K562 (cell line): Measurements from ENCODE around the gene TMEM60. TPM values are rescaled to one million over a fixed set of nuclear protein-coding genes. Genes with fewer than 3 reads are reported as not detected.
A peak's percentile ranks its signal among the peaks of the same experiment; 100 is the strongest.

Source experiments
- ATF7 ChIP-seq: fragments of 450-650 bp; IDR thresholded peaks from 2 replicates; pipeline ENCODE4 v1.7.1; 2014; ENCODE audit warnings: mild to moderate bottlenecking, moderate library complexity
- CHD1 ChIP-seq: fragments of 200-600 bp; sonication (generic); IDR thresholded peaks from one replicate; pipeline ENCODE4 v1.6.1; 2012; ENCODE audit warnings: mild to moderate bottlenecking, moderate library complexity, low read length, inconsistent platforms
- EHMT2 ChIP-seq: fragments of 450-650 bp; IDR thresholded peaks from 2 replicates; pipeline ENCODE4 v1.6.1; 2018; ENCODE audit warnings: antibody characterized with exemption
- ELF2 ChIP-seq: fragments of 250-450 bp; sonication (Bioruptor Pico); IDR thresholded peaks from 2 replicates; pipeline ENCODE4 v1.5.0; 2021; ENCODE audit warnings: mild to moderate bottlenecking
- ESRRB ChIP-seq: fragments of 250-450 bp; sonication (Bioruptor Pico); IDR thresholded peaks from 2 replicates; pipeline ENCODE4 v1.5.0; 2020; ENCODE audit warnings: mild to moderate bottlenecking, moderate library complexity, borderline replicate concordance
- HSF4 ChIP-seq: fragments of 250-450 bp; sonication (Bioruptor Pico); IDR thresholded peaks from 2 replicates; pipeline ENCODE4 v2.1.2; 2022; ENCODE audit warnings: mild to moderate bottlenecking, moderate library complexity, borderline replicate concordance
- KLF16 ChIP-seq: IDR thresholded peaks from 2 replicates; pipeline ENCODE4 v1.6.1; 2016; ENCODE audit warnings: antibody characterized with exemption
- MEF2A ChIP-seq: IDR thresholded peaks from 2 replicates; pipeline ENCODE4 v1.6.1; 2011; ENCODE audit warnings: low read depth, mild to moderate bottlenecking, low read length, moderate library complexity; ENCODE audit not compliant: control insufficient read depth
- NRF1 ChIP-seq, 2 experiments: fragments of 450-650 bp; IDR thresholded peaks in 1 of 2; conservative IDR thresholded peaks in 1 of 2; 2 replicates each; pipeline ENCODE4 v1.6.1; 2014; ENCODE audit warnings: mild to moderate bottlenecking in 2 of 2
- SNAPC5 ChIP-seq: fragments of 250-450 bp; sonication (Bioruptor Pico); IDR thresholded peaks from 2 replicates; pipeline ENCODE4 v1.8.0; 2021; ENCODE audit warnings: moderate library complexity, mild to moderate bottlenecking, inconsistent platforms
- ZBTB11 ChIP-seq, 3 experiments: fragments of 200-800 bp in 1 of 3; fragments of 250-450 bp in 1 of 3; fragments of 450-650 bp in 1 of 3; sonication (Bioruptor Pico) in 1 of 3; sonication (Bioruptor generic) in 1 of 3; formaldehyde crosslinking in 1 of 3; IDR thresholded peaks; 2 replicates each; pipeline versions ENCODE4 v1.6.1 to v1.8.0; 2016 to 2022; ENCODE audit warnings: mild to moderate bottlenecking in 2 of 3, missing genetic modification characterization in 2 of 3, missing compliant biosample characterization in 1 of 3, moderate library complexity in 1 of 3
- ZNF212 ChIP-seq: fragments of 450-650 bp; formaldehyde crosslinking; IDR thresholded peaks from 2 replicates; pipeline ENCODE4 v1.4.0; 2020; ENCODE audit warnings: mild to moderate bottlenecking
- ZNF316 ChIP-seq: fragments of 450-650 bp; IDR thresholded peaks from 2 replicates; pipeline ENCODE4 v1.6.1; 2016
- polyA plus RNA-seq, 8 experiments: library from polyadenylated mRNA; depleted of rRNA in 4 of 8; stranded (reverse) in 5 of 8; unstranded in 3 of 8; fragments of >200 nt; fragmentation: Nextera tagmentation in 2 of 8; fragmentation: Illumina TruSeq in 1 of 8; extraction: Ambion mirVana in 2 of 8; extraction: Trizol in 1 of 8; gene quantifications; 2 replicates each; pipeline versions ENCODE4 v1.2.1 to v1.2.3, GENCODE V29; 2011 to 2014; ENCODE audit warnings: inconsistent platforms in 1 of 8, missing spikeins in 1 of 8
- total RNA-seq, 7 experiments: library from RNA; depleted of rRNA in 6 of 7; stranded (reverse); fragments of >200 nt in 6 of 7; fragmentation: Illumina TruSeq in 2 of 7; extraction: Trizol in 2 of 7; gene quantifications; 2 replicates each; pipeline versions ENCODE4 v1.2.1 to v1.2.3, GENCODE V29; 2011 to 2021; ENCODE audit warnings: low replicate concordance in 1 of 7
- TF ChIP-seq, protein P1 (sequence below): fragments of 450-650 bp; IDR thresholded peaks from 2 replicates; pipeline ENCODE4 v1.6.1; 2018; ENCODE audit not compliant: partially characterized antibody
- TF ChIP-seq, protein P2 (sequence below): fragments of 450-650 bp; IDR thresholded peaks from 2 replicates; pipeline ENCODE4 v1.6.1; 2016; ENCODE audit warnings: low read depth, mild to moderate bottlenecking, moderate library complexity

The TMEM60 gene
- total and polyA plus RNA-seq, 9 of the 15 experiments (the other 6 are each of a cell fraction or from before 2014, with no cell fraction given), result 12.5 to 140 (median 38.4) TPM

DNA sequence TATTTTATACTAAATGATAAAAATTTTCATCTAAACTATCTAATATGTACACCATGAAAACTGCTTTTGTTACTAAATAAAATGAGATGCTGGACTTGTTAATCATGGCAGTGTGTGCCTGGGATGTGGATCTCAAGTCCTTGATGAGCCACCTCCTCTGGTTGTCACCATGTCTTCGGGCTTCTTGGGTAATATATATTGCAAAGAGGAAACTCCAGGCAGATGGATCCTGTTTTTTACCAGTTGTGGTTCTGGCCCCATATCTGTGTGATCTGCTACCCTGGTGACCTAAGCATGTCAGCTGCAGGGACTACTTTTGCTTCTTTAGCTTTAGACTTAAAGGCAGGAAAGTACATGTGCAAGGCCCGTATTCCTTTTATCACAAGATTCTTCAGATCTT, 46.2 kb downstream of the TMEM60 start (continued):
- TF ChIP-seq, protein P1, sequence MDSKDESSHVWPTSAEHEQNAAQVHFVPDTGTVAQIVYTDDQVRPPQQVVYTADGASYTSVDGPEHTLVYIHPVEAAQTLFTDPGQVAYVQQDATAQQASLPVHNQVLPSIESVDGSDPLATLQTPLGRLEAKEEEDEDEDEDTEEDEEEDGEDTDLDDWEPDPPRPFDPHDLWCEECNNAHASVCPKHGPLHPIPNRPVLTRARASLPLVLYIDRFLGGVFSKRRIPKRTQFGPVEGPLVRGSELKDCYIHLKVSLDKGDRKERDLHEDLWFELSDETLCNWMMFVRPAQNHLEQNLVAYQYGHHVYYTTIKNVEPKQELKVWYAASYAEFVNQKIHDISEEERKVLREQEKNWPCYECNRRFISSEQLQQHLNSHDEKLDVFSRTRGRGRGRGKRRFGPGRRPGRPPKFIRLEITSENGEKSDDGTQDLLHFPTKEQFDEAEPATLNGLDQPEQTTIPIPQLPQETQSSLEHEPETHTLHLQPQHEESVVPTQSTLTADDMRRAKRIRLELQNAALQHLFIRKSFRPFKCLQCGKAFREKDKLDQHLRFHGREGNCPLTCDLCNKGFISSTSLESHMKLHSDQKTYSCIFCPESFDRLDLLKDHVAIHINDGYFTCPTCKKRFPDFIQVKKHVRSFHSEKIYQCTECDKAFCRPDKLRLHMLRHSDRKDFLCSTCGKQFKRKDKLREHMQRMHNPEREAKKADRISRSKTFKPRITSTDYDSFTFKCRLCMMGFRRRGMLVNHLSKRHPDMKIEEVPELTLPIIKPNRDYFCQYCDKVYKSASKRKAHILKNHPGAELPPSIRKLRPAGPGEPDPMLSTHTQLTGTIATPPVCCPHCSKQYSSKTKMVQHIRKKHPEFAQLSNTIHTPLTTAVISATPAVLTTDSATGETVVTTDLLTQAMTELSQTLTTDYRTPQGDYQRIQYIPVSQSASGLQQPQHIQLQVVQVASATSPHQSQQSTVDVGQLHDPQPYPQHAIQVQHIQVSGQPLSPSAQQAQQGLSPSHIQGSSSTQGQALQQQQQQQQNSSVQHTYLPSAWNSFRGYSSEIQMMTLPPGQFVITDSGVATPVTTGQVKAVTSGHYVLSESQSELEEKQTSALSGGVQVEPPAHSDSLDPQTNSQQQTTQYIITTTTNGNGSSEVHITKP, result peak; percentile 47
- peak; percentile 42; the same call in 1 of the 2 replicates for TF ChIP-seq ATF7
- TF ChIP-seq ELF2 (CRISPR knock-in tag), result no peak
- peak; percentile 29 to 35; a peak in 3 of 4 replicates for TF ChIP-seq NRF1 (conservative IDR thresholded peaks at IDR 0.05 in 1 of 2, IDR thresholded peaks at IDR 0.05 in 1 of 2)
- TF ChIP-seq ESRRB (CRISPR knock-in tag), result no peak
- no peak for TF ChIP-seq SNAPC5
- TF ChIP-seq KLF16, result peak; percentile 84
- no peak for TF ChIP-seq HSF4
- TF ChIP-seq ZBTB11 (CRISPR knock-in tag; IDR thresholded peaks at IDR 0.05), result 0 out of 6 replicates have a peak, but pooled peaks of 1 of the 3 experiments have one; percentile 30
- no peak for TF ChIP-seq ZNF212
- no peak for TF ChIP-seq EHMT2
- TF ChIP-seq CHD1, result no peak
- TF ChIP-seq, protein P2, sequence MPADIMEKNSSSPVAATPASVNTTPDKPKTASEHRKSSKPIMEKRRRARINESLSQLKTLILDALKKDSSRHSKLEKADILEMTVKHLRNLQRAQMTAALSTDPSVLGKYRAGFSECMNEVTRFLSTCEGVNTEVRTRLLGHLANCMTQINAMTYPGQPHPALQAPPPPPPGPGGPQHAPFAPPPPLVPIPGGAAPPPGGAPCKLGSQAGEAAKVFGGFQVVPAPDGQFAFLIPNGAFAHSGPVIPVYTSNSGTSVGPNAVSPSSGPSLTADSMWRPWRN, result no peak
- no peak for TF ChIP-seq ZNF316
- TF ChIP-seq MEF2A, result no peak
